NCI-H2196 treated with DMSO at 0.1 percent for 48 hours (cell line): Measurements from ENCODE around the gene APOL1.
"Not testable (repeated sequence)": the region's sequence is repeated elsewhere in the genome, so short reads cannot be mapped to it uniquely, and the experiment has no call there.

Experiments used
- DNase-seq: peaks from one replicate; lab custom pipeline; 2025; ENCODE audit not compliant: unreplicated experiment; lab: John Stamatoyannopoulos, UW

The APOL1 gene

GRCh38 chr22:36290391-36291075 lies 37.6 kb downstream of the APOL1 start:
- not testable (repeated sequence) for DNase-seq

- no peak for DNase-seq
These were observed 39.2 kb downstream of the APOL1 start for GRCh38 chr22:36291831-36292740.

GRCh38 chr22:36292823-36293530 lies 40.0 kb downstream of the APOL1 start:
- DNase-seq: no peak

- no peak for DNase-seq
These were observed 40.8 kb downstream of the APOL1 start for GRCh38 chr22:36293606-36294292.

GRCh38 chr22:36294293-36294620 lies 41.3 kb downstream of the APOL1 start:
- no peak for DNase-seq

- DNase-seq: no peak
These were observed 41.9 kb downstream of the APOL1 start for GRCh38 chr22:36294801-36295200.

GRCh38 chr22:36295247-36295646 lies 42.3 kb downstream of the APOL1 start:
- no peak for DNase-seq

- DNase-seq: no peak
These were observed 43.8 kb downstream of the APOL1 start for GRCh38 chr22:36296690-36297089.

GRCh38 chr22:36297568-36297967 lies 44.6 kb downstream of the APOL1 start:
- DNase-seq: no peak

GRCh38 chr22:36298118-36298517 lies 45.2 kb downstream of the APOL1 start:
- DNase-seq: no peak

GRCh38 chr22:36298601-36299000 lies 45.7 kb downstream of the APOL1 start:
- no peak for DNase-seq

- DNase-seq: no peak
These were observed 46.4 kb downstream of the APOL1 start for GRCh38 chr22:36299295-36299694.

- DNase-seq: no peak
These were observed 47.0 kb downstream of the APOL1 start for GRCh38 chr22:36299911-36300310.

GRCh38 chr22:36300396-36301212 lies 47.7 kb downstream of the APOL1 start:
- DNase-seq: no peak

- DNase-seq: peak; percentile 36
These were observed 48.5 kb downstream of the APOL1 start for GRCh38 chr22:36301384-36301828.

GRCh38 chr22:36301851-36302250 lies 48.9 kb downstream of the APOL1 start:
- no peak for DNase-seq

- no peak for DNase-seq
These were observed 49.6 kb downstream of the APOL1 start for GRCh38 chr22:36302439-36303114.

GRCh38 chr22:36303115-36303467 lies 50.2 kb downstream of the APOL1 start:
- DNase-seq: no peak

GRCh38 chr22:36303874-36304273 lies 50.9 kb downstream of the APOL1 start:
- DNase-seq: no peak

GRCh38 chr22:36304429-36304828 lies 51.5 kb downstream of the APOL1 start:
- DNase-seq: no peak
